ENCODE measurements around the gene CNTNAP2.

CNTNAP2 gene

GRCh38 chr7:147569116-147569913 lies 1452.7 kb downstream of the CNTNAP2 start:
- Histone ChIP-seq H3K79me2 (ENCODE audit: insufficient read depth, low read length) (no peaks in the 10 kb centered on the region), H4K20me1 (ENCODE audit: insufficient read depth, low read length) (no peaks in the 10 kb centered on the region), H3K9ac (ENCODE audit: low read depth, low read length) (no peak overlapping the region), H3K27me3 (ENCODE audit: insufficient read depth, low read length, poor library complexity) (no peaks in the 10 kb centered on the region), H3K4me3 (ENCODE audit: low read depth in 1 of 2, low read length in 2 of 2) (no peak overlapping the region), H2AFZ (ENCODE audit: low read depth, low read length) (no peak overlapping the region), H3K9me3 (ENCODE audit: insufficient read depth, low read length, severe bottlenecking) (no peaks in the 10 kb centered on the region), H3K36me3 (ENCODE audit: insufficient read depth, low read length) (no peaks in the 10 kb centered on the region), H3K27ac (ENCODE audit: low read length) (no peak overlapping the region), H3K4me2 (ENCODE audit: insufficient read depth, low read length) (no peak overlapping the region), H3K4me1 (ENCODE audit: insufficient read depth, low read length) (no peaks in the 10 kb centered on the region)
- no peak for ATAC-seq (ENCODE audit: insufficient read depth, low read depth)
- no peak for TF ChIP-seq EZH2 (IDR thresholded peaks at IDR 0.05; ENCODE audit: borderline replicate concordance, low read depth, low read length, severe bottlenecking)
- TF ChIP-seq, protein P1, sequence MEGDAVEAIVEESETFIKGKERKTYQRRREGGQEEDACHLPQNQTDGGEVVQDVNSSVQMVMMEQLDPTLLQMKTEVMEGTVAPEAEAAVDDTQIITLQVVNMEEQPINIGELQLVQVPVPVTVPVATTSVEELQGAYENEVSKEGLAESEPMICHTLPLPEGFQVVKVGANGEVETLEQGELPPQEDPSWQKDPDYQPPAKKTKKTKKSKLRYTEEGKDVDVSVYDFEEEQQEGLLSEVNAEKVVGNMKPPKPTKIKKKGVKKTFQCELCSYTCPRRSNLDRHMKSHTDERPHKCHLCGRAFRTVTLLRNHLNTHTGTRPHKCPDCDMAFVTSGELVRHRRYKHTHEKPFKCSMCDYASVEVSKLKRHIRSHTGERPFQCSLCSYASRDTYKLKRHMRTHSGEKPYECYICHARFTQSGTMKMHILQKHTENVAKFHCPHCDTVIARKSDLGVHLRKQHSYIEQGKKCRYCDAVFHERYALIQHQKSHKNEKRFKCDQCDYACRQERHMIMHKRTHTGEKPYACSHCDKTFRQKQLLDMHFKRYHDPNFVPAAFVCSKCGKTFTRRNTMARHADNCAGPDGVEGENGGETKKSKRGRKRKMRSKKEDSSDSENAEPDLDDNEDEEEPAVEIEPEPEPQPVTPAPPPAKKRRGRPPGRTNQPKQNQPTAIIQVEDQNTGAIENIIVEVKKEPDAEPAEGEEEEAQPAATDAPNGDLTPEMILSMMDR (IDR thresholded peaks at IDR 0.05; ENCODE audit: borderline replicate concordance, extremely low read depth, low read length, poor library complexity, severe bottlenecking): no peak
- DNase-seq: no peak

GRCh38 chr7:147570390-147570789 lies 1453.8 kb downstream of the CNTNAP2 start:
- H2AFZ ChIP-seq (ENCODE audit: low read depth, low read length): no peak overlapping the region
- no peaks in the 10 kb centered on the region for H3K9me3 ChIP-seq (ENCODE audit: insufficient read depth, low read length, severe bottlenecking)
- no peaks in the 10 kb centered on the region for H3K27me3 ChIP-seq (ENCODE audit: insufficient read depth, low read length, poor library complexity)
- no peak overlapping the region for H3K9ac ChIP-seq (ENCODE audit: low read depth, low read length)
- H3K36me3 ChIP-seq (ENCODE audit: insufficient read depth, low read length): no peaks in the 10 kb centered on the region
- DNase-seq: no peak
- no peak overlapping the region for H3K27ac ChIP-seq (ENCODE audit: low read length)
- no peaks in the 10 kb centered on the region for H3K79me2 ChIP-seq (ENCODE audit: insufficient read depth, low read length)
- H3K4me3 ChIP-seq (ENCODE audit: low read depth in 1 of 2, low read length in 2 of 2): no peak overlapping the region
- ATAC-seq (ENCODE audit: insufficient read depth, low read depth): no peak
- TF ChIP-seq, protein P1 (IDR thresholded peaks at IDR 0.05; ENCODE audit: borderline replicate concordance, extremely low read depth, low read length, poor library complexity, severe bottlenecking): no peak
- TF ChIP-seq EZH2 (IDR thresholded peaks at IDR 0.05; ENCODE audit: borderline replicate concordance, low read depth, low read length, severe bottlenecking): no peak
- no peak overlapping the region for H3K4me2 ChIP-seq (ENCODE audit: insufficient read depth, low read length)
- H4K20me1 ChIP-seq (ENCODE audit: insufficient read depth, low read length): no peaks in the 10 kb centered on the region
- H3K4me1 ChIP-seq (ENCODE audit: insufficient read depth, low read length): no peaks in the 10 kb centered on the region

DNA sequence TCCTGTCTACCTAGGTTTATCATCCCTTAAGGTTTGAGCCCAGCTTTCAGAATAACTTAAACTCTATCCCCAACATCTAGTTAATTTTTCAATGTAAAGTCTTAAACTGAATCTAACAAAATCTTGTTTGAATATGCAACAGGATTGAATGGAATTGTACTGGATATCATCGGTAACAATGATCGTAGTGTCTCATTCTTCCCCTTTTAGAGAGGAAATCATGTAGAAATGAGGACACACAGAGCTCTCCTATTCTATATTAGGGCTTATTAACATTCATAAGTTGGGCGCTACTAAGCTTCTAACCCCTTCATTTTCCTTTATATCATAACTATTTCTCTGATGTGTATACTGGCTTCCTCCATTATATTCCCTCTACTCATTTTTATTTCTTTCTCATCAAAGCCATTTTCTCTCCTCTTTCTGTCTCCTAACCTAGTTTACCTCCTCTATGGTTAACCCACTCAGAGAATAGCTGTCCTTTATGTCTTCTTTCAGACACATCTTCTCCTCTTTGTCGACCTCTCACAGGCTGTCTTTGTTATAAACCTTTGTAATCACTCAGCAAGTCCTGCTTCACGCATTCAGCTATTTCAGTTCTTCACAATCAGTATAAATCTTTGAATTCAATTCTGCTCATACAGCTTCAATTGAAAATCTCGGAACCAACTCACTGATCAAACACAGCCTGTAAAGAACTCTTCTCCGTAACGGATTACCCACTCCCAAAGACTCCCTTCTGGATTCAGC lies 1455.0 kb downstream of the CNTNAP2 start:
- H2AFZ ChIP-seq (ENCODE audit: low read depth, low read length): no peak overlapping the region
- no peak for ATAC-seq (ENCODE audit: insufficient read depth, low read depth)
- no peaks in the 10 kb centered on the region for H3K79me2 ChIP-seq (ENCODE audit: insufficient read depth, low read length)

More for the DNA sequence above, 1455.0 kb downstream of the CNTNAP2 start:
- no peak for TF ChIP-seq EZH2 (IDR thresholded peaks at IDR 0.05; ENCODE audit: borderline replicate concordance, low read depth, low read length, severe bottlenecking)
- TF ChIP-seq, protein P1 (IDR thresholded peaks at IDR 0.05; ENCODE audit: borderline replicate concordance, extremely low read depth, low read length, poor library complexity, severe bottlenecking): no peak
- no peak overlapping the region for H3K9ac ChIP-seq (ENCODE audit: low read depth, low read length)
- no peak for DNase-seq
- no peaks in the 10 kb centered on the region for H3K4me1 ChIP-seq (ENCODE audit: insufficient read depth, low read length)
- no peaks in the 10 kb centered on the region for H4K20me1 ChIP-seq (ENCODE audit: insufficient read depth, low read length)
- H3K36me3 ChIP-seq (ENCODE audit: insufficient read depth, low read length): no peaks in the 10 kb centered on the region
- no peak overlapping the region for H3K4me3 ChIP-seq (ENCODE audit: low read depth in 1 of 2, low read length in 2 of 2)
- H3K27me3 ChIP-seq (ENCODE audit: insufficient read depth, low read length, poor library complexity): no peaks in the 10 kb centered on the region
- H3K4me2 ChIP-seq (ENCODE audit: insufficient read depth, low read length): no peak overlapping the region
- no peak overlapping the region for H3K27ac ChIP-seq (ENCODE audit: low read length)
- H3K9me3 ChIP-seq (ENCODE audit: insufficient read depth, low read length, severe bottlenecking): no peaks in the 10 kb centered on the region
